Activated naive CD8-positive, alpha-beta T cell treated with anti-CD3 and anti-CD28 coated beads, Interleukin-2, amount 10 ng/mL, durations not matched to agents 7 days and 5 days (primary cell): ENCODE data around the gene UBA52. TPM values are rescaled to one million over a fixed set of nuclear protein-coding genes. Genes with fewer than 3 reads are reported as not detected.

Source experiments
- ATAC-seq: fragments of 150-1000 bp; cut with Tn5 transposase; one replicate; pipeline ENCODE4 v1.10.0; 2021; ENCODE audit warnings: low read depth, moderate library complexity
- POLR2A ChIA-PET: fragments of 350-600 bp; sonication (Branson Sonifier 250); formaldehyde crosslinking; loops from one replicate; lab custom pipeline; 2021; ENCODE audit warnings: antibody characterized with exemption; lab: Charles Lee
- DNase-seq: peaks from one replicate; pipeline ENCODE4 v3.0.0; 2021
- H3K27ac Mint-ChIP-seq: one replicate; pipeline ENCODE4 v1.8.0; 2022; ENCODE audit warnings: mild to moderate bottlenecking, mixed read lengths
- H3K27me3 Mint-ChIP-seq: one replicate; pipeline ENCODE4 v1.8.0; 2022; ENCODE audit warnings: mild to moderate bottlenecking, moderate library complexity, mixed read lengths
- H3K36me3 Mint-ChIP-seq: one replicate; pipeline ENCODE4 v1.8.0; 2021; ENCODE audit warnings: mild to moderate bottlenecking, mixed read lengths
- H3K4me1 Mint-ChIP-seq: one replicate; pipeline ENCODE4 v1.8.0; 2021; ENCODE audit warnings: mixed read lengths
- H3K4me3 Mint-ChIP-seq: one replicate; pipeline ENCODE4 v1.8.0; 2022; ENCODE audit warnings: mild to moderate bottlenecking, moderate library complexity, mixed read lengths
- H3K9me3 Mint-ChIP-seq: one replicate; pipeline ENCODE4 v1.8.0; 2021; ENCODE audit warnings: mixed read lengths
- total RNA-seq, 2 experiments: library from RNA; stranded (reverse); gene quantifications; one replicate each; pipeline ENCODE4 v1.2.3, GENCODE V29; 2021

Gene UBA52
- total RNA-seq, 2 experiments from 2014 or later: 1,538 to 1,547 TPM

GRCh38 chr19:18620902-18621301 lies 49.2 kb downstream of the UBA52 start:
- DNase-seq (no peak), ATAC-seq (no peak)
- peaks cover 1% of the 10 kb centered on the region for H3K4me1 Mint-ChIP-seq
- peaks cover 12% of the 10 kb centered on the region for H3K27me3 Mint-ChIP-seq
- no peak overlapping the region for H3K27ac Mint-ChIP-seq
- H3K9me3 Mint-ChIP-seq: no peaks in the 10 kb centered on the region
- no peaks in the 10 kb centered on the region for H3K36me3 Mint-ChIP-seq
- POLR2A ChIA-PET: interaction anchor here (0.7 kb wide), 1 partner anchor 18 kb away, joined by 3 read pairs; no protein-coding TSS in a partner anchor
- H3K4me3 Mint-ChIP-seq: no peak overlapping the region

DNA sequence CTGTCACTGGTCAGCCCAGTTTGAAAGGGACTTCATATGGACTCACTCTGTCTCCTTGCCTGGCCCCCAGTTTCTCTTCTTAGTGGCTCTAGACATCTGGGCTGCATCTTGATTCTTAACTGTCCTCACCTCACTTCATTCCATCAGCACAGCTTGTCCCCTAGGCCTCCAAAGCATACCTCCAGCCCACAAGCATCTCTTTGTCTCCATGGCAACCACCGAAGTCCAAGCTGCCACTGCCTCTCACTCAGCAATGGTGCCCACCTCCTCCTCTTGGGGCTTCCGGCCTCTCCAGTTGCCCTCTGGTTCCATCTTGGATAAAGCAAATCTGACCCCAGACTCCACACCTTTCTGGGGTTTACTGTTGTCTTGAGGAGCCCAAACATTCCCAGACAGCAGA lies 55.2 kb downstream of the UBA52 start:
- ATAC-seq: no peak
- POLR2A ChIA-PET: no interaction called here
- H3K27me3 Mint-ChIP-seq: peaks cover 7% of the 10 kb centered on the region
- DNase-seq: no peak
- peaks cover 1% of the 10 kb centered on the region for H3K4me1 Mint-ChIP-seq
- H3K4me3 Mint-ChIP-seq: no peak overlapping the region
- no peaks in the 10 kb centered on the region for H3K9me3 Mint-ChIP-seq
- H3K27ac Mint-ChIP-seq: no peak overlapping the region
- H3K36me3 Mint-ChIP-seq: no peaks in the 10 kb centered on the region

Other genes starting within 250 kb of the UBA52 start
- gene LSM4, start 248.8 kb upstream of the UBA52 start, total RNA-seq: 100 to 1,000 TPM; 151 to 157 TPM
- 10 to 100 TPM; 41.3 to 45.7 TPM for gene PGPEP1, start 231.3 kb upstream of the UBA52 start, total RNA-seq
- gene GDF15, start 185.7 kb upstream of the UBA52 start, total RNA-seq: under 1 TPM; 0.34 to 0.75 TPM
- 1 to 10 TPM; 1.2 to 1.6 TPM for gene LRRC25, start 174.2 kb upstream of the UBA52 start, total RNA-seq
- 100 to 1,000 TPM; 152 to 158 TPM for gene SSBP4, start 152.5 kb upstream of the UBA52 start, total RNA-seq
- 10 to 100 TPM; 39.6 to 43.4 TPM for gene ISYNA1, start 133.7 kb upstream of the UBA52 start, total RNA-seq
- 10 to 100 TPM; 28.5 to 31.2 TPM for gene ELL, start 49.8 kb upstream of the UBA52 start, total RNA-seq
- gene FKBP8, start 28.3 kb upstream of the UBA52 start, total RNA-seq: 100 to 1,000 TPM; 261 to 275 TPM
- 100 to 1,000 TPM in 1 of 2 experiments, 10 to 100 TPM in 1; 96.7 to 105 TPM for gene KXD1, start 14.0 kb upstream of the UBA52 start, total RNA-seq
- 100 to 1,000 TPM; 105 to 109 TPM for gene REX1BD, start 16.9 kb downstream of the UBA52 start, total RNA-seq
- not detected for gene CRLF1, start 34.9 kb downstream of the UBA52 start, total RNA-seq
- gene TMEM59L, start 41.0 kb downstream of the UBA52 start, total RNA-seq: under 1 TPM in 1 of 2 experiments, not detected in 1; 0.19 TPM
- gene KLHL26, start 65.2 kb downstream of the UBA52 start, total RNA-seq: 10 to 100 TPM; 13.6 to 14.3 TPM
- 10 to 100 TPM; 10.3 to 11.8 TPM for gene CRTC1, start 111.8 kb downstream of the UBA52 start, total RNA-seq
- gene COMP, start 219.4 kb downstream of the UBA52 start, total RNA-seq: not detected